Panc1 (cell line): ENCODE measurements around the gene ITGBL1.

Experiments
- CTCF ChIP-seq: fragments of 450-650 bp; IDR thresholded peaks from 2 replicates; pipeline ENCODE4 v1.5.1; 2017; ENCODE audit warnings: mild to moderate bottlenecking
- SIN3A ChIP-seq: IDR thresholded peaks from 2 replicates; pipeline ENCODE4 v1.6.1; 2012; ENCODE audit warnings: low read depth, mild to moderate bottlenecking, low read length, moderate library complexity, borderline replicate concordance; ENCODE audit not compliant: insufficient read depth

GRCh38 chr13:101703838-101704237 lies 251.4 kb downstream of the ITGBL1 start:
- no peak for TF ChIP-seq CTCF
- TF ChIP-seq SIN3A: no peak
